IPS-15b (cell line): ENCODE results near the gene TKTL1.
"Not testable (repeated sequence)": the region's sequence is repeated elsewhere in the genome, so short reads cannot be mapped to it uniquely, and the experiment has no call there.

Experiments
- H3K27me3 ChIP-seq: one replicate; pipeline ENCODE4 v1.6.1; 2013; ENCODE audit warnings: low read length; ENCODE audit not compliant: control insufficient read depth, insufficient read depth
- H3K36me3 ChIP-seq: one replicate; pipeline ENCODE4 v1.6.1; 2013; ENCODE audit warnings: low read length; ENCODE audit not compliant: control insufficient read depth, insufficient read depth
- H3K4me1 ChIP-seq: one replicate; pipeline ENCODE4 v1.6.1; 2013; ENCODE audit warnings: mild to moderate bottlenecking, low read length; ENCODE audit not compliant: control insufficient read depth, insufficient read depth
- H3K4me3 ChIP-seq: one replicate; pipeline ENCODE4 v1.5.1; 2013; ENCODE audit warnings: low read depth, low read length
- H3K9ac ChIP-seq: one replicate; pipeline ENCODE4 v1.6.1; 2013; ENCODE audit warnings: low read depth, mild to moderate bottlenecking, low read length
- H3K9me3 ChIP-seq: one replicate; pipeline ENCODE4 v1.6.1; 2013; ENCODE audit warnings: mild to moderate bottlenecking, low read length; ENCODE audit not compliant: control insufficient read depth, insufficient read depth

The TKTL1 gene, protein sequence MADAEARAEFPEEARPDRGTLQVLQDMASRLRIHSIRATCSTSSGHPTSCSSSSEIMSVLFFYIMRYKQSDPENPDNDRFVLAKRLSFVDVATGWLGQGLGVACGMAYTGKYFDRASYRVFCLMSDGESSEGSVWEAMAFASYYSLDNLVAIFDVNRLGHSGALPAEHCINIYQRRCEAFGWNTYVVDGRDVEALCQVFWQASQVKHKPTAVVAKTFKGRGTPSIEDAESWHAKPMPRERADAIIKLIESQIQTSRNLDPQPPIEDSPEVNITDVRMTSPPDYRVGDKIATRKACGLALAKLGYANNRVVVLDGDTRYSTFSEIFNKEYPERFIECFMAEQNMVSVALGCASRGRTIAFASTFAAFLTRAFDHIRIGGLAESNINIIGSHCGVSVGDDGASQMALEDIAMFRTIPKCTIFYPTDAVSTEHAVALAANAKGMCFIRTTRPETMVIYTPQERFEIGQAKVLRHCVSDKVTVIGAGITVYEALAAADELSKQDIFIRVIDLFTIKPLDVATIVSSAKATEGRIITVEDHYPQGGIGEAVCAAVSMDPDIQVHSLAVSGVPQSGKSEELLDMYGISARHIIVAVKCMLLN

DNA sequence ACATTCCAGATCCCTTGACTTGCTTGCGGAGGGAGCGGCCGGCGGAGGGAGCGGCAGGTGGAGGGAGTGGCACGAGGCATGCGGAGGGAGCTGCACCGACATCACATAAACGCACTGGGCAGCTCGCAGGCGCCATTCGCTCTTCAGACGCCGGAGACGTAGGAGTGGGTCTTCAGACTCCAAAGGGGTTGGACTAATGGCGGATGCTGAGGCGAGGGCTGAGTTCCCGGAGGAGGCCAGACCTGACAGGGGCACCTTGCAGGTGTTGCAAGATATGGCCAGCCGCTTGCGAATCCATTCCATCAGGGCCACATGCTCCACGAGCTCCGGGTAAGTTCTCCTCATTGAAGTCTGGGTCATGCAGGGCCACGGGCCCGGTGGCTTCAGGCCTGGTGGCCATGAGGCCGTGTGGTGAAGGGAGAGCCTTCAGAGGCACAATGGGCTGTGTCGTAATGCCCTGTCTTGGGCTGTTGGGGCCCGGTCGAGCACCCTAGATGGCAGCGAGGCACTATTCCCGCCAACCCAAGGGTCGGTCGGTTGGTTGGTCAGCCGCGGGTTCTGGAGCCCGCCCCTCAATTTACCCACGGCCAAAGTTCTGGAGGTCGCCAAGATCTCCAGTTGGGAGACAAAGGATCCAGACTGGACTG is at the start of gene TKTL1:
Gene TKTL1, plus strand, starts transcription at position 132 of the 647 bp plus-strand sequence. Its CDS starts 65 bp downstream, at position 197.
- H3K9ac ChIP-seq = no peak within 1 kb of the TSS
- no peak within 1 kb of the TSS for H3K4me3 ChIP-seq
- H3K27me3 ChIP-seq = no peaks in the 10 kb centered on the region
- H3K4me1 ChIP-seq = no peaks in the 10 kb centered on the region
- no peaks in the 10 kb centered on the region for H3K36me3 ChIP-seq
- no peaks in the 10 kb centered on the region for H3K9me3 ChIP-seq

DNA sequence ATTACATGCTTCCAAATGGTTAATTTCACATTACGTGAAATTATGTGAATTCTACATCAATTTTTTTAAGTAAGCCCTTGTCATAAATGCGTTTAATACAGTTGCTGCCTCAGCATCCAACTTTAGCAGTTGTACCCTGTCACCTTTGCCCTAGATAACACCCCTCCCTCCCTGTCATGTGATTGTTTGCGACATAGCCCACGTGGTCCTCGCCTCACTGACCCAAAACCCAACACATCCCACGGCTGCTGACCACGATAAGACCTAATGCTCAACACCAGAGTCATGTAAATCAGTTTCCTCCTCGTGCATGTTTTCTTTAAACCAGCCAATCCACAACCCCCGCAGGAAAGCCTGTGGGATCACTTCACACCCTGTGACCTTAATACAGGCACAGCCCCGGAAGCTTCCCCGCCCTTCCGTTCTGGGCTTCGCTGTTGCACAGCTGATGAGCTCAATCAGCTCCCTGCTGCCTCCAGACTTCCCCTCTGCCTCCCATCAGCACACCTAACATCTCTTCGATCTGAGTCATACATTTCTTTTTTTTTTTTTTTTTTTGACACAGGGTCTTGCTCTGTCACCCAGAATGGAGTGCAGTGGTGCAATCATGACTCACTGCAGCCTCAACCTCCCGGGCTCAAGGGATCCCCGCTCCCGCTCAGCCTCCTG is 48.1 kb upstream of the TKTL1 start:
- not testable (repeated sequence) for H3K36me3 ChIP-seq, H3K9ac ChIP-seq, H3K4me1 ChIP-seq, H3K4me3 ChIP-seq, H3K9me3 ChIP-seq, H3K27me3 ChIP-seq

GRCh38 chrX:154248076-154248475 is 47.5 kb upstream of the TKTL1 start:
- H3K9me3 ChIP-seq, H3K4me1 ChIP-seq, H3K9ac ChIP-seq, H3K4me3 ChIP-seq, H3K27me3 ChIP-seq, H3K36me3 ChIP-seq: not testable (repeated sequence)

DNA sequence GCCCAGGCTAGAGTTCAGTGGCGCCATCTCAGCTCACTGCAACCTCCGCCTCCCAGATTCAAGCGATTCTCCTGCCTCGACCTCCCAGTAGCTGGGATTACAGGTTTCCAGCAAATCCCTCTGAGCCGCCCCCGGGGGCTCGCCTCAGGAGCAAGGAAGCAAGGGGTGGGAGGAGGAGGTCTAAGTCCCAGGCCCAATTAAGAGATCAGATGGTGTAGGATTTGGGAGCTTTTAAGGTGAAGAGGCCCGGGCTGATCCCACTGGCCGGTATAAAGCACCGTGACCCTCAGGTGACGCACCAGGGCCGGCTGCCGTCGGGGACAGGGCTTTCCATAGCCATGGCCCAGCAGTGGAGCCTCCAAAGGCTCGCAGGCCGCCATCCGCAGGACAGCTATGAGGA is 38.3 kb upstream of the TKTL1 start, which contains the start of gene OPN1MW3:
Gene OPN1MW3, plus strand, starts transcription at position 301 of the 400 bp plus-strand sequence. Its CDS starts 38 bp downstream, at position 339.
- H3K9me3 ChIP-seq, H3K27me3 ChIP-seq, H3K4me1 ChIP-seq, H3K36me3 ChIP-seq, H3K9ac ChIP-seq, H3K4me3 ChIP-seq: not testable (repeated sequence)

GRCh38 chrX:154258711-154259110 is 36.9 kb upstream of the TKTL1 start:
- not testable (repeated sequence) for H3K36me3 ChIP-seq, H3K9me3 ChIP-seq, H3K9ac ChIP-seq, H3K4me1 ChIP-seq, H3K4me3 ChIP-seq, H3K27me3 ChIP-seq

DNA sequence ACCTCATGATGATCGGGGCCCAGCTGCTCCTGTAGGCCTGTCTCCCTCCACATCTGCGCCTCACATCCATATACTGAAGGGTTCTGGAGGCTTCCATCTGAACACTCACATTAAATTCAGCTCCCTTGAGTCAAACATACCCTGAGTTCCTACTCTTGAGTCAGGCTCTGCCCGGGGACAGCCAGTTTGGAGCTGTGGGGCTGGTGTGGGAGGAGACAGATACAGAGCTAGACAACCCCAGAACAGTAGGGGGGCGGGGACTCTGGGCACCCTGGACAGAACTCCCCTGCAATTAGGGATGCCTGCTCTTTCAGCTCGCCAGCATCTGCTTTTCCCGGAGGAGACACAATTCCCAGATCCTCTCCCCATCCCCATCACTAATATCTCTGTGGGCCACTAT is 32.5 kb upstream of the TKTL1 start:
- not testable (repeated sequence) for H3K9me3 ChIP-seq, H3K4me1 ChIP-seq, H3K27me3 ChIP-seq, H3K36me3 ChIP-seq, H3K4me3 ChIP-seq, H3K9ac ChIP-seq

DNA sequence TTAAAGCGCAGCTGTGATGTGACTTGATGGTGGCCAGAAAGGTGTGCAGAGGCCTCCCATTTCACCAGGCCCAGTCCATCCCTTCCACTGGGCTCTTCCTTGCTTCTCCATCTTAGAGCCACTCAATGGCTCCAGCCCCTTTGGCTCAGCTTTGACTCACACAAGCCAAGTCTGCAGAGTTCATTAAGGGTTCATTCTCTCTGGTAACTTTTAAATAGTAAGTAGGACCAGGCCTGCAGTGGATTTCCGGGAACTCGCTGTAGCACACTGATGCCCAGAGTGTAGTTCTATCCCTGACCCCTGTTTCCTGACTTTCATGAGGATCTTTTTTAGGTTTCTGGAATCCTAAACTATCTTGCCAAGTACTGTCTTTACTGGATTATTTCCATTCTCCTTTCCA is 26.4 kb upstream of the TKTL1 start:
- not testable (repeated sequence) for H3K9me3 ChIP-seq, H3K4me3 ChIP-seq, H3K9ac ChIP-seq, H3K27me3 ChIP-seq, H3K36me3 ChIP-seq, H3K4me1 ChIP-seq

GRCh38 chrX:154284489-154285338 is 10.9 kb upstream of the TKTL1 start:
- not testable (repeated sequence) for H3K36me3 ChIP-seq, H3K4me3 ChIP-seq, H3K9me3 ChIP-seq, H3K27me3 ChIP-seq, H3K4me1 ChIP-seq, H3K9ac ChIP-seq

- not testable (repeated sequence) for H3K9ac ChIP-seq, H3K9me3 ChIP-seq, H3K4me3 ChIP-seq, H3K27me3 ChIP-seq, H3K4me1 ChIP-seq, H3K36me3 ChIP-seq
These were observed 9.2 kb upstream of the TKTL1 start for GRCh38 chrX:154286406-154286805.

DNA sequence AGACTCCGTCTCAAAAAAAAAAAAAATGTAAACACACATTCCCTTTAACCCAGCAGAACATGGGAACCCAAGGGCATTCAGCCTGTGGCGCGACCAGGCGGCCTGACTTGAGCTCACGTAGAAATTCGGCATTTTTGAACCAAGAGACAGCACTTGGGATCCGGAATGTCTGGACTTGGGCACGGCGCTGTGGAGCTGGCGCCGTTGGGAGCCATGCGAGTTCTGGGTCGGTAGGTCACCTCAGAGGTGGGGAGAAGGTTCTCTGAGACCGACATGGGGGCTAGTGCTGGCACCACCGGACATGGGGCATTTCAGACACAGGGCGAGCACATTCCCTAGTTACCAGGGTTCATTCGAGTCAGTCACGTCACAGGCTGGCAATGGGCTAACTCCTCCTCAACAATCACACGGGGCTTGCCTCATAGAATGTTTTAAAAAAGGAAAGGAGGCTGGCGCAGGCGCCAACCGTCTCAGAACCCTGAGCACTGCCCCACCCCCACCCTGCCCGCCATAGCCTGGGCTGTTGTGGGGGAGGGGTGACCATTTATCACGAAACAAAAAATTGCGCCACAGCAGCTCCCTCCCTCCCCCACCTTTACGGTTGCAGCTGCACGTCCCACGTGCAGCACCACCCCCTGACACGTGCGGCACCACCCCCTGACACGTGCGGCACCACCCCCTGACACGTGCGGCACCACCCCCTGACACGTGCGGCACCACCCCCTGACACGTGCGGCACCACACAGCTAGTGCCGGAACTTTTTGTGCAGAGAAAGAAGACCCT is 612 bp upstream of the TKTL1 start, which contains the start of gene TEX28:
Gene TEX28, minus strand, starts transcription at position 334 of the 784 bp plus-strand sequence. CDS start 3,007 bp downstream, outside the sequence.
- Histone ChIP-seq H3K36me3 (no peaks in the 10 kb centered on the region), H3K27me3 (no peaks in the 10 kb centered on the region), H3K9ac (no peak within 1 kb of the TSS), H3K4me1 (no peaks in the 10 kb centered on the region), H3K9me3 (no peaks in the 10 kb centered on the region), H3K4me3 (no peak within 1 kb of the TSS)
